Body of pancreas (tissue), 4 donors: ENCODE data around the gene UBE2M.

Experiments used
- POLR2A ChIP-seq, 3 donors: fragments of 450-650 bp; IDR thresholded peaks; one replicate each; pipeline ENCODE4 v1.6.1; 2016; ENCODE audit warnings: antibody characterized with exemption in 3 of 3, mild to moderate bottlenecking in 2 of 3
- TF ChIP-seq, protein P1 (sequence below), 7 experiments: fragments of 450-650 bp in 4 of 7; fragments of 200-600 bp in 3 of 7; sonication (generic) in 3 of 7; IDR thresholded peaks; one replicate each; pipeline ENCODE4 v1.5.1; 2016 to 2019; ENCODE audit warnings: antibody characterized with exemption in 7 of 7

DNA sequence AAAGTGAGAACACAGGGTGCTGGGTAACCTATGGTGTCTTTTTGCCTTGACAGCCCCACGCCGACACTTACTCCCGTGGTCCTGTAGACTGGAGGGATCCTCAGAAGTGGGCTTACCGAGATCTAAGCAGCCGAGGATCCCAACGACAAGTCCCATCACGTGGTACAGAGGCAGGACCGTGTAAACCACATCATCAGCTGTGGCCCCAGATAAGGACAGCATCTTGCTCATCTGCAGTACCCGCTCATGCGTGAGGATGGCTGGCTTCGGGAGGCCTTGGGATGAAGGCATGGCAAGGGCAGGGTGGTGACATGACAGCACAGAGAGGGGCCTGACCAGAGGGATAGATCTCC lies 48.7 kb downstream of the UBE2M start:
- TF ChIP-seq, protein P1, sequence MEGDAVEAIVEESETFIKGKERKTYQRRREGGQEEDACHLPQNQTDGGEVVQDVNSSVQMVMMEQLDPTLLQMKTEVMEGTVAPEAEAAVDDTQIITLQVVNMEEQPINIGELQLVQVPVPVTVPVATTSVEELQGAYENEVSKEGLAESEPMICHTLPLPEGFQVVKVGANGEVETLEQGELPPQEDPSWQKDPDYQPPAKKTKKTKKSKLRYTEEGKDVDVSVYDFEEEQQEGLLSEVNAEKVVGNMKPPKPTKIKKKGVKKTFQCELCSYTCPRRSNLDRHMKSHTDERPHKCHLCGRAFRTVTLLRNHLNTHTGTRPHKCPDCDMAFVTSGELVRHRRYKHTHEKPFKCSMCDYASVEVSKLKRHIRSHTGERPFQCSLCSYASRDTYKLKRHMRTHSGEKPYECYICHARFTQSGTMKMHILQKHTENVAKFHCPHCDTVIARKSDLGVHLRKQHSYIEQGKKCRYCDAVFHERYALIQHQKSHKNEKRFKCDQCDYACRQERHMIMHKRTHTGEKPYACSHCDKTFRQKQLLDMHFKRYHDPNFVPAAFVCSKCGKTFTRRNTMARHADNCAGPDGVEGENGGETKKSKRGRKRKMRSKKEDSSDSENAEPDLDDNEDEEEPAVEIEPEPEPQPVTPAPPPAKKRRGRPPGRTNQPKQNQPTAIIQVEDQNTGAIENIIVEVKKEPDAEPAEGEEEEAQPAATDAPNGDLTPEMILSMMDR (IDR thresholded peaks at IDR 0.05): no peak
- TF ChIP-seq POLR2A (IDR thresholded peaks at IDR 0.05): no peak
